ENCODE data around the gene LILRA6. TPM values are rescaled to one million over a fixed set of nuclear protein-coding genes. Genes with fewer than 3 reads are reported as not detected.

Gene LILRA6
- total and polyA plus RNA-seq, 10 of the 15 experiments (the other 5 are each of a cell fraction or from before 2014, with no cell fraction given) = 0.04 to 1.7 (median 0.09) TPM; not detected in 2

- POLR2A ChIA-PET = no interaction called here
- Histone ChIP-seq H3K79me2 (ENCODE audit: control insufficient read depth, insufficient read depth, low read length) (no peaks in the 10 kb centered on the region), H3K4me3 (no peak overlapping the region), H3K9ac (ENCODE audit: control insufficient read depth, insufficient read depth, low read length) (no peak overlapping the region), H3K36me3 (ENCODE audit: control insufficient read depth in 2 of 2, insufficient read depth in 2 of 2, low read length in 1 of 2) (no peaks in the 10 kb centered on the region), H3K27ac (ENCODE audit: control insufficient read depth, insufficient read depth) (no peak overlapping the region), H3K4me2 (ENCODE audit: control insufficient read depth, insufficient read depth) (no peak overlapping the region), H4K20me1 (ENCODE audit: control insufficient read depth, insufficient read depth) (no peaks in the 10 kb centered on the region), H3K9me3 (replicated peaks; ENCODE audit: control insufficient read depth, insufficient read depth, low read length) (no peaks in the 10 kb centered on the region), H3K27me3 (replicated peaks in 1 of 2; ENCODE audit: control insufficient read depth in 2 of 2, insufficient read depth in 2 of 2, low read length in 1 of 2) (no peaks in the 10 kb centered on the region), H3K4me1 (ENCODE audit: control insufficient read depth, insufficient read depth, low read length) (no peaks in the 10 kb centered on the region), H2AFZ (ENCODE audit: control insufficient read depth, low read depth, low read length) (no peak overlapping the region)
- in situ Hi-C loops (cut with MboI) = no loop called here
- BruUV-seq (replicated peaks) = no TSS peak
- RAD21 ChIA-PET (ENCODE audit: unreplicated experiment) = no interaction called here
- DNase-seq (ENCODE audit: low read depth, low spot score) (no peak), ATAC-seq (no peak), FAIRE-seq (no peak)
- TF ChIP-seq, protein P1, sequence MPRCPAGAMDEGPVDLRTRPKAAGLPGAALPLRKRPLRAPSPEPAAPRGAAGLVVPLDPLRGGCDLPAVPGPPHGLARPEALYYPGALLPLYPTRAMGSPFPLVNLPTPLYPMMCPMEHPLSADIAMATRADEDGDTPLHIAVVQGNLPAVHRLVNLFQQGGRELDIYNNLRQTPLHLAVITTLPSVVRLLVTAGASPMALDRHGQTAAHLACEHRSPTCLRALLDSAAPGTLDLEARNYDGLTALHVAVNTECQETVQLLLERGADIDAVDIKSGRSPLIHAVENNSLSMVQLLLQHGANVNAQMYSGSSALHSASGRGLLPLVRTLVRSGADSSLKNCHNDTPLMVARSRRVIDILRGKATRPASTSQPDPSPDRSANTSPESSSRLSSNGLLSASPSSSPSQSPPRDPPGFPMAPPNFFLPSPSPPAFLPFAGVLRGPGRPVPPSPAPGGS (IDR thresholded peaks at IDR 0.05; ENCODE audit: borderline replicate concordance, insufficient read depth, low read depth, low read length, poor library complexity, severe bottlenecking) = no peak
- TF ChIP-seq, protein P2, sequence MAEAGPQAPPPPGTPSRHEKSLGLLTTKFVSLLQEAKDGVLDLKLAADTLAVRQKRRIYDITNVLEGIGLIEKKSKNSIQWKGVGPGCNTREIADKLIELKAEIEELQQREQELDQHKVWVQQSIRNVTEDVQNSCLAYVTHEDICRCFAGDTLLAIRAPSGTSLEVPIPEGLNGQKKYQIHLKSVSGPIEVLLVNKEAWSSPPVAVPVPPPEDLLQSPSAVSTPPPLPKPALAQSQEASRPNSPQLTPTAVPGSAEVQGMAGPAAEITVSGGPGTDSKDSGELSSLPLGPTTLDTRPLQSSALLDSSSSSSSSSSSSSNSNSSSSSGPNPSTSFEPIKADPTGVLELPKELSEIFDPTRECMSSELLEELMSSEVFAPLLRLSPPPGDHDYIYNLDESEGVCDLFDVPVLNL (IDR thresholded peaks at IDR 0.05; ENCODE audit: low read depth, low read length) = no peak
- no peak for TF ChIP-seq HDAC6 (IDR thresholded peaks at IDR 0.05; ENCODE audit: unreplicated experiment)
- TF ChIP-seq ETV6 (conservative IDR thresholded peaks at IDR 0.05 in 1 of 2, IDR thresholded peaks at IDR 0.05 in 1 of 2; ENCODE audit: borderline replicate concordance in 1 of 2, low read depth in 1 of 2) = no peak
- no peak for TF ChIP-seq NRF1 (conservative IDR thresholded peaks at IDR 0.05; ENCODE audit: low read depth, low read length)
- intact Hi-C loops (cut with micrococcal nuclease; ENCODE audit: unreplicated experiment) = no loop called here
- 63% methylated on average over 27 of the region's 27 CpGs for WGBS (ENCODE audit: insufficient coverage, insufficient replicate concordance, low lambda C conversion rate, missing lambda C conversion rate)
- CTCF ChIA-PET = no interaction called here
- SMC1A ChIA-PET (ENCODE audit: uncharacterized antibody, unreplicated experiment) = no interaction called here
Observed at GRCh38 chr19:54218960-54219661, 23.5 kb downstream of the LILRA6 start.
